Ovary (tissue), 9 donors: ENCODE results near the gene C16orf96. TPM values are rescaled to one million over a fixed set of nuclear protein-coding genes. Genes with fewer than 3 reads are reported as not detected.

Experiments used
- DNase-seq, 5 donors: peaks; one replicate each; pipeline ENCODE4 v3.0.0-alpha.2; 2019 to 2020
- H3K27ac ChIP-seq, 2 donors: fragments of 200-600 bp; one replicate each; pipeline versions ENCODE4 v1.5.1 to v1.8.0; 2019 to 2022
- H3K27me3 ChIP-seq: fragments of 200-600 bp; one replicate; pipeline ENCODE4 v1.8.0; 2022
- H3K36me3 ChIP-seq: fragments of 200-600 bp; sonication (generic); one replicate; pipeline ENCODE4 v1.5.1; 2019
- H3K4me1 ChIP-seq: one replicate; pipeline ENCODE4 v1.8.1; 2013; ENCODE audit warnings: mild to moderate bottlenecking, moderate library complexity; ENCODE audit not compliant: insufficient read depth
- H3K4me3 ChIP-seq: fragments of 200-600 bp; sonication (generic); one replicate; pipeline ENCODE4 v1.5.1; 2017
- H3K9me3 ChIP-seq, 2 donors: fragments of 200-600 bp in 1 of 2; sonication (generic) in 1 of 2; one replicate each; pipeline versions ENCODE4 v1.5.1 to v1.8.1; 2013 to 2019; ENCODE audit warnings: mild to moderate bottlenecking in 1 of 2, moderate library complexity in 1 of 2
- EP300 ChIP-seq: sonication (generic); formaldehyde crosslinking; IDR thresholded peaks from one replicate; pipeline ENCODE4 v1.6.1; 2017; ENCODE audit warnings: antibody characterized with exemption
- POLR2A ChIP-seq: fragments of 450-650 bp; IDR thresholded peaks from one replicate; pipeline ENCODE4 v1.6.1; 2017; ENCODE audit warnings: antibody characterized with exemption, mild to moderate bottlenecking, moderate library complexity
- WGBS, 3 donors: extraction: QIAGEN DNeasy Blood & Tissue Kit in 1 of 3; methylation state at CpG; one replicate each; pipeline versions ENCODE4 v1.1.5 to v1.1.7; 2013 to 2017; 5-methylcytosine and 5-hydroxymethylcytosine counted together
- intact Hi-C, 4 donors: fragments of 100-400 bp; cut with DNase I; formaldehyde crosslinking; loops; one replicate each; pipeline versions ENCODE4 v1.11.0 to v1.15.1; 2022 to 2023
- polyA plus RNA-seq, 2 donors: library from polyadenylated mRNA; stranded (reverse); fragments of 200-250 nt in 1 of 2; fragments of 350-450 nt in 1 of 2; fragmentation: Illumina TruSeq in 1 of 2; extraction: RNeasy Lipid Tissue Mini Kit (QIAGEN cat#74804) in 1 of 2; gene quantifications; one replicate each; pipeline ENCODE4 v1.2.3, GENCODE V29; 2013 to 2014
- total RNA-seq, 7 donors: library from RNA; depleted of rRNA in 2 of 7; stranded (reverse); fragments of >200 nt in 2 of 7; fragmentation: NEBNext Ultra II Directional in 3 of 7; extraction: Animal tissue kit (Norgen Biotek cat#: 25700) in 3 of 7; gene quantifications; one replicate each; pipeline versions ENCODE4 v1.1.0 to v1.2.4, GENCODE V29; 2016 to 2023
- TF ChIP-seq, protein P1 (sequence below), 3 donors: fragments of 450-650 bp in 2 of 3; fragments of 200-600 bp in 1 of 3; IDR thresholded peaks; one replicate each; pipeline versions ENCODE4 v1.5.1 to v1.8.0; 2016 to 2022; ENCODE audit warnings: antibody characterized with exemption in 3 of 3, mild to moderate bottlenecking in 1 of 3
- donor health status: DM: no; HTN: no; CAD: no; lungs with moderate emphysema.
- donor health status: DM: no; HTN: no; CAD: no.
- donor health status: Bipolar disorder and iron deficiency.
- donor health status: DM: yes; HTN: yes; CAD: no.
- donor health status: DM: no; HTN: no; CAD: no.
- donor health status: DM: yes; HTN: yes; CAD: no.

C16orf96 gene
- total and polyA plus RNA-seq, 9 donors = 0.07 to 0.30 (median 0.12) TPM

DNA sequence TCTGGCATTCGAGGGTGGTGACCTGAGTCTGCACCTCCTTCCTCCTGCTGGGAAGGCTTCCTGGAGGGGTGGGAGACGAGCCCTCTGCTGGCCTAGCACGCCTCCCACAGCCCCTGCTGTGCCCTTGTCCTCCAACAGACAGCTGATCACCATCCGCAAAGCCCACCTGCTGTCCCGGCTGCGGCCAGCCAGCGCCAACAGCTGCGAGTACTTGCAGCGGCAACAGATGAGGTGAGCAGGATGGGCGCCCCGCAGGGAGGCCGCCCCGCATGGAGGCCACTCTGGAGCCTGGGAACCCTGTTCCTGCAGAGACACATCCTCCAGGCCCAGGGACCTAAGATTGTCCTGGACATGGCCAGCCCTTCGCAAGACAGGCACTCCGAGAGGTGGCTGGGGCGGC, 36.9 kb downstream of the C16orf96 start:
- intact Hi-C loops = no loop called here
- H3K9me3 ChIP-seq = no peaks in the 10 kb centered on the region
- H3K4me3 ChIP-seq = no peak overlapping the region
- no peak overlapping the region for H3K27ac ChIP-seq
- H3K36me3 ChIP-seq = no peaks in the 10 kb centered on the region
- no peak for DNase-seq
- no peak for TF ChIP-seq EP300
- no peak for TF ChIP-seq POLR2A
- TF ChIP-seq, protein P1, sequence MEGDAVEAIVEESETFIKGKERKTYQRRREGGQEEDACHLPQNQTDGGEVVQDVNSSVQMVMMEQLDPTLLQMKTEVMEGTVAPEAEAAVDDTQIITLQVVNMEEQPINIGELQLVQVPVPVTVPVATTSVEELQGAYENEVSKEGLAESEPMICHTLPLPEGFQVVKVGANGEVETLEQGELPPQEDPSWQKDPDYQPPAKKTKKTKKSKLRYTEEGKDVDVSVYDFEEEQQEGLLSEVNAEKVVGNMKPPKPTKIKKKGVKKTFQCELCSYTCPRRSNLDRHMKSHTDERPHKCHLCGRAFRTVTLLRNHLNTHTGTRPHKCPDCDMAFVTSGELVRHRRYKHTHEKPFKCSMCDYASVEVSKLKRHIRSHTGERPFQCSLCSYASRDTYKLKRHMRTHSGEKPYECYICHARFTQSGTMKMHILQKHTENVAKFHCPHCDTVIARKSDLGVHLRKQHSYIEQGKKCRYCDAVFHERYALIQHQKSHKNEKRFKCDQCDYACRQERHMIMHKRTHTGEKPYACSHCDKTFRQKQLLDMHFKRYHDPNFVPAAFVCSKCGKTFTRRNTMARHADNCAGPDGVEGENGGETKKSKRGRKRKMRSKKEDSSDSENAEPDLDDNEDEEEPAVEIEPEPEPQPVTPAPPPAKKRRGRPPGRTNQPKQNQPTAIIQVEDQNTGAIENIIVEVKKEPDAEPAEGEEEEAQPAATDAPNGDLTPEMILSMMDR (IDR thresholded peaks at IDR 0.05) = no peak
- H3K4me1 ChIP-seq = no peaks in the 10 kb centered on the region
- WGBS, 3 donors = 53 to 60% (median 57%) methylated on average over 14 to 16 of the region's 16 CpGs
- no peaks in the 10 kb centered on the region for H3K27me3 ChIP-seq

DNA sequence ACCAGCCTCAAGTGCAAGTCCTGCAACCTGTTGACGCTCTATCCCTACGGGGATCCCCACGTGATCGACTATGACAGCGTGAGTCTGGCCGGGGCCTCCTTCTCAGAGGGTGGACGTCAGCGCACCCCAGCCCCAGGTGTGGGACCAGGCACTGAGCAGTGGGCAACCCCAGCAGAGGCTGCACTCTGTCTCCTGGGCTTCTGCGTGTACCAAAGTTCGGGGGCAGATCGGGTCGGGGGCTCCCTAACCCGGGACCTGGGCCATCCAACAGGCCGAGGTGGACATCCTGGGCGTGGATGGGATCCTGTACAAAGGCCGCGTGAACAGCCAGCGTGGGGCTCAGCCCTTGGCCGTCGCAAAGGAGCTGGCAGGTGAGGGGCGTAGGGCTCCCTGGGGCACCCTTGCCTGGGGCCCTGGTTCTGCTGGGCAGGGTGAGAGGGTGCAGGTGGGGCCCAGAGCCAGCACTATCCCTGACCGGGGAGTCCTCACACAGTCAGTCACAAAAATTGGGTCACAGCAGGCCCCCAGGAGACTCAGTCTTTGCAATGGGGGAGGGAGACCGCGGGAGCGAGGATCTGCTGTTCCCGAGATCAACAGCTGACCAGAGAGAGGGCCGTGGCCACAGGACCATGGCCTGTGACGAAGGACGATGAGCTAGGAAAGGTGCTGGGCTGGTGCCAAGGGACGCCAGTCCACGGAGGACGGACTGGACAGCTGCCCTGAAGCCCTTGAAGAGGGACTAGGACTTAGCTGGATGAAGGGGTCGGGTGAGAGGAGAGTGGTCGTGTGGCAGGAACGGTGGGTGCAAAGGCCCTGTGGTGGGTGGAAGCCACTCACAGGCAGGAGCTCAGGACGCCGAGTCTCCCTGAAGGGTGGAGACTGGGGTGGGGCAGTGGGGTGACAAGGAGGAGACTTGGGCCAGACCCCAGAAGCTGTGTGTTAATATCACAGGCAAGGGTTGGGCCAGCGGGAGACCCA, 38.6 kb downstream of the C16orf96 start:
- Histone ChIP-seq H3K9me3 (no peaks in the 10 kb centered on the region), H3K27ac (no peak overlapping the region), H3K4me1 (no peaks in the 10 kb centered on the region), H3K36me3 (no peaks in the 10 kb centered on the region), H3K4me3 (no peak overlapping the region), H3K27me3 (no peaks in the 10 kb centered on the region)
- TF ChIP-seq EP300 (no peak), POLR2A (no peak)
- TF ChIP-seq, protein P1 (IDR thresholded peaks at IDR 0.05) = no peak
- DNase-seq = no peak
- WGBS, 3 donors = 86 to 90% (median 88%) methylated on average over 36 to 38 of the region's 38 CpGs
- intact Hi-C loops = no loop called here

DNA sequence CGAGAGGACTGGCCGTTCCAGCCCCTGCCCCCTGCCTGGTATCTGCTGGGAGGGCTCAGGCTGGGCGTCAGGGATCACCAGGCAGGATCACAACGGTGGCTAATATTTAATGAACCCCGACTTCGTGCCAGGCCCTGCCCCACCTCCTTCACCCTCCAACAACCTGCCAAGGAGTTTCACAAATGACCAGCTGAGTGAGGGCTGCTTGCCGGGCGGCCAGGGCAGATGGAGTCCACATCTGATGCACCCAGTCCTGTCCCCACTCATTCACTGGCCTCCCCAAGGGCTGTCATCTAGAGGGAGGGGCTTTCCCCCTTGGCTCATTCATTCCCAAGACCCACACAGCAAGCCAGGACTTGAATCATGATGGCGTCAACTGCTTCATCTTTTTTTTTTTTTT, 41.0 kb downstream of the C16orf96 start:
- H3K4me1 ChIP-seq = peaks cover 5% of the 10 kb centered on the region
- H3K9me3 ChIP-seq = no peaks in the 10 kb centered on the region
- no peak overlapping the region for H3K4me3 ChIP-seq
- 59 to 61% (median 60%) methylated on average over 9 of the region's 9 CpGs for WGBS, 3 donors
- intact Hi-C loops = no loop called here
- TF ChIP-seq, protein P1 (IDR thresholded peaks at IDR 0.05) = no peak
- TF ChIP-seq EP300 (no peak), POLR2A (no peak)
- no peak overlapping the region for H3K27ac ChIP-seq
- H3K27me3 ChIP-seq = no peaks in the 10 kb centered on the region
- no peak for DNase-seq
- H3K36me3 ChIP-seq = no peaks in the 10 kb centered on the region

DNA sequence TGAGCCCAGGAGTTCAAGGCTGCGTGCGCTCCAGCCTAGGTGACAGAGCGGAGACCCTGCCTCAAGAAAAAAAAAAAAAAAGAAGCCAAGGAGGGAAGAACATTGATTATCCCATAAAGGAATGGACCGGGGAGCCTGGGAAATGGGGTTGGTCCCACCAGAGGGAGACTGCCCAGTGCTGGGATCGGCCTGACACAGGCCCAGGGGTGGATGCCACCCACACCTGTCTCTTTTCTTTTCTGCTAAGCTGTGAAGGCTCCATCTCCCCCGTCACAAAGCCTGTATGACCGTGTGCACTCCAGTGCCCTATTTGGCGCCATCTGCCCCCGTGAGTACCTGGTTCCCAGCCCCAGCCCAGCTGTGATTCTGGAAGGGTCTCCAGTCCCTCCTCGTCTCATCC, 42.9 kb downstream of the C16orf96 start:
- TF ChIP-seq, protein P1 (IDR thresholded peaks at IDR 0.05) = no peak
- TF ChIP-seq POLR2A = no peak
- TF ChIP-seq EP300 = no peak
- intact Hi-C loops = no loop called here
- 78 to 88% (median 78%) methylated on average over 10 of the region's 10 CpGs for WGBS, 3 donors
- Histone ChIP-seq H3K27me3 (no peaks in the 10 kb centered on the region), H3K36me3 (no peaks in the 10 kb centered on the region), H3K4me1 (peaks cover 5% of the 10 kb centered on the region), H3K27ac (no peak overlapping the region), H3K9me3 (no peaks in the 10 kb centered on the region), H3K4me3 (no peak overlapping the region)
- DNase-seq = no peak
